ENCODE results near the gene MCC.

DNA sequence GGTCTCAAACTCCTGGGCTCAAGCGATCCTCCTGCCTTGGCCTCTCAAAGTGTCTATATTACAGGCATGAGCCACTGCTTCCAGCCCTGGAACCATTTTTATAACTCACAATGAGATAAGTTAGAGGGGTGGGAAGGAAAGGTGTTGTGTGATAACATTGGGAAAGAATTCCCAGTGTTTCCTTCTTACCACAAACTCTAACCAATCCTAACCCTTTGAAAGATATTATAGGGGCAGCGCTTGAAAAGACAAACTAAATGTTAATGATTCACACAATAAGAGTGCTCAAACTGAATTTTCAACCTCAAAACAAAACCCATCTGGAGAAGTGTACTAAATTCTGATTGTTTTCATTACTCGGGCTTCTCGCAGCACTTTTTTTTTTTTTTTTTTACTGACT, 163.2 kb downstream of the MCC start:
- TF ChIP-seq FOXM1 (IDR thresholded peaks at IDR 0.05; ENCODE audit: borderline replicate concordance) (no peak), BHLHE40 (IDR thresholded peaks at IDR 0.05; ENCODE audit: borderline replicate concordance) (no peak), SP1 (IDR thresholded peaks at IDR 0.05) (no peak), NFRKB (IDR thresholded peaks at IDR 0.05) (no peak)
